ENCODE results near the gene RNF227. TPM values are rescaled to one million over a fixed set of nuclear protein-coding genes. Genes with fewer than 3 reads are reported as not detected.

Gene RNF227
- total and polyA plus RNA-seq, 10 of the 15 experiments (the other 5 are each of a cell fraction or from before 2014, with no cell fraction given) = 0.49 to 5.0 (median 1.3) TPM

GRCh38 chr17:7961421-7961820, 45.3 kb upstream of the RNF227 start:
- no peak overlapping the region for H3K9ac ChIP-seq (ENCODE audit: control insufficient read depth, insufficient read depth, low read length)
- H3K4me1 ChIP-seq (ENCODE audit: control insufficient read depth, insufficient read depth, low read length) = no peaks in the 10 kb centered on the region
- ChIA-PET CTCF (no interaction called here), POLR2A (interaction anchor here (0.7 kb wide), 1 partner anchor 46 kb away, joined by 3 read pairs; no protein-coding TSS in a partner anchor), RAD21 (ENCODE audit: unreplicated experiment) (no interaction called here), SMC1A (ENCODE audit: uncharacterized antibody, unreplicated experiment) (no interaction called here)
- no peak for FAIRE-seq
- ATAC-seq = no peak
- no peak overlapping the region for H3K4me3 ChIP-seq
- no peak overlapping the region for H3K27ac ChIP-seq (ENCODE audit: control insufficient read depth, insufficient read depth)
- H3K4me2 ChIP-seq (ENCODE audit: control insufficient read depth, insufficient read depth) = no peak overlapping the region
- in situ Hi-C loops (cut with MboI) = no loop called here
- DNase-seq (ENCODE audit: low read depth, low spot score) = no peak
- no peaks in the 10 kb centered on the region for H4K20me1 ChIP-seq (ENCODE audit: control insufficient read depth, insufficient read depth)
- no peaks in the 10 kb centered on the region for H3K27me3 ChIP-seq (replicated peaks in 1 of 2; ENCODE audit: control insufficient read depth in 2 of 2, insufficient read depth in 2 of 2, low read length in 1 of 2)
- no peaks in the 10 kb centered on the region for H3K36me3 ChIP-seq (ENCODE audit: control insufficient read depth in 2 of 2, insufficient read depth in 2 of 2, low read length in 1 of 2)
- intact Hi-C loops (cut with micrococcal nuclease; ENCODE audit: unreplicated experiment) = no loop called here
- H2AFZ ChIP-seq (ENCODE audit: control insufficient read depth, low read depth, low read length) = no peak overlapping the region
- no peaks in the 10 kb centered on the region for H3K9me3 ChIP-seq (replicated peaks; ENCODE audit: control insufficient read depth, insufficient read depth, low read length)
- 10% methylated on average over 2 of the region's 2 CpGs for WGBS (ENCODE audit: insufficient coverage, insufficient replicate concordance, low lambda C conversion rate, missing lambda C conversion rate)
- TF ChIP-seq KLF5 (IDR thresholded peaks at IDR 0.05; ENCODE audit: partially characterized antibody) (no peak), TCF7 (IDR thresholded peaks at IDR 0.05; ENCODE audit: borderline replicate concordance) (no peak), MTA3 (IDR thresholded peaks at IDR 0.05; ENCODE audit: borderline replicate concordance, low read length) (no peak)
- TF ChIP-seq, protein P1, sequence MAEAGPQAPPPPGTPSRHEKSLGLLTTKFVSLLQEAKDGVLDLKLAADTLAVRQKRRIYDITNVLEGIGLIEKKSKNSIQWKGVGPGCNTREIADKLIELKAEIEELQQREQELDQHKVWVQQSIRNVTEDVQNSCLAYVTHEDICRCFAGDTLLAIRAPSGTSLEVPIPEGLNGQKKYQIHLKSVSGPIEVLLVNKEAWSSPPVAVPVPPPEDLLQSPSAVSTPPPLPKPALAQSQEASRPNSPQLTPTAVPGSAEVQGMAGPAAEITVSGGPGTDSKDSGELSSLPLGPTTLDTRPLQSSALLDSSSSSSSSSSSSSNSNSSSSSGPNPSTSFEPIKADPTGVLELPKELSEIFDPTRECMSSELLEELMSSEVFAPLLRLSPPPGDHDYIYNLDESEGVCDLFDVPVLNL (IDR thresholded peaks at IDR 0.05; ENCODE audit: low read depth, low read length) = no peak
- TF ChIP-seq, protein P2, sequence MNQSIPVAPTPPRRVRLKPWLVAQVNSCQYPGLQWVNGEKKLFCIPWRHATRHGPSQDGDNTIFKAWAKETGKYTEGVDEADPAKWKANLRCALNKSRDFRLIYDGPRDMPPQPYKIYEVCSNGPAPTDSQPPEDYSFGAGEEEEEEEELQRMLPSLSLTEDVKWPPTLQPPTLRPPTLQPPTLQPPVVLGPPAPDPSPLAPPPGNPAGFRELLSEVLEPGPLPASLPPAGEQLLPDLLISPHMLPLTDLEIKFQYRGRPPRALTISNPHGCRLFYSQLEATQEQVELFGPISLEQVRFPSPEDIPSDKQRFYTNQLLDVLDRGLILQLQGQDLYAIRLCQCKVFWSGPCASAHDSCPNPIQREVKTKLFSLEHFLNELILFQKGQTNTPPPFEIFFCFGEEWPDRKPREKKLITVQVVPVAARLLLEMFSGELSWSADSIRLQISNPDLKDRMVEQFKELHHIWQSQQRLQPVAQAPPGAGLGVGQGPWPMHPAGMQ (IDR thresholded peaks at IDR 0.05; ENCODE audit: borderline replicate concordance) = no peak
- H3K79me2 ChIP-seq (ENCODE audit: control insufficient read depth, insufficient read depth, low read length) = no peaks in the 10 kb centered on the region
- no TSS peak for BruUV-seq (replicated peaks)

Measured in GM12878 (cell line).